Epidermal melanocyte (primary cell): ENCODE results near the gene SMAD2.
"Not testable (repeated sequence)": the region's sequence is repeated elsewhere in the genome, so short reads cannot be mapped to it uniquely, and the experiment has no call there.

Source experiments
- DNase-seq: peaks from one replicate; pipeline ENCODE4 v3.0.0; 2011; ENCODE audit warnings: low spot score; ENCODE audit not compliant: insufficient read length

SMAD2 gene

GRCh38 chr18:47794725-47795433 lies 135.6 kb downstream of the SMAD2 start:
- DNase-seq: no peak

- no peak for DNase-seq
Measured at GRCh38 chr18:47793609-47794008, 136.8 kb downstream of the SMAD2 start.

DNA sequence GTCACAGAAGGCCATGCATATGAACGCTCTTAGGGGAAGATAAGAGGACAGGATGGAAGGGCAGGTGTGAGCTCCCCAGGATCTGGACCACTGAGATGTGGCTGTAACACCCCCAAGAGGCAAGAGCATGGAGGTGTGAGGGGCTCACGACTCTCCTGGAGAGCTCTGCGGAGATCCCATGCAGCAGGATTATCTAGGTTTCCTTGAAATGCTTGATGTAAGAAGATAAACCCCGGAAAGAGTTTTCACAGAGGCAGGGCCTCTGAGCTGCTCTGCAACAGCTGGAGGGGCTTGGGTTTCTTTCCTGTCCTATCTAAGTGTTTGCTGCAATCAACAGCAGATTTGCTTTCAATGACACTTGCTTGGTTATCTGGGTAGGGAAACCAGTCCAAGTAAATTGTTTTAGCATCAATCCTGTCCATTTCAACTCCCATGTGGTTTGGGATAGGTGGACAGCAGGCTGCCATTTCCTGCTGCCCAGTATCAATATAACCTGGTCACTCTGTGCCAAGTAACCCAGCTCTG lies 138.9 kb downstream of the SMAD2 start:
- no peak for DNase-seq

- no peak for DNase-seq
Measured at GRCh38 chr18:47790036-47790435, 140.4 kb downstream of the SMAD2 start.

DNA sequence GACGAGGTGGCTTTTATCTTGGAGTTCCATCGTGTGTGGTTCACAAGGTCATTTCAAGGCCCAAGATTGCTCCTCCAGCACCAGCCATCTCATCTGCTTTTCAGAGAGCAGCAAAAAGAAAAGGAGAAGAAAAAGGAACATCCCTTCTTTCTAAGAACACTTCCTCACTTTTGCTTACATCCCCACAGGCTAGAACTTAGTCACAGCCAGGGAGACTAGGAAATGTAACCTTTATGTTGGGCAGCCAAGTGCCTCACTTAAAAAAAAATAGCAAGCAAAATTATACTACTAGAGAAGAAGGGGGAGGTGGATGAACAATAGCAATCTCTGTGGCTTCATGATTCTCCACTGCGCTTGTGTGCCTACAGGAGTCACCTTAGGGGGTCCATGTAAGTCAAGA lies 141.8 kb downstream of the SMAD2 start:
- no peak for DNase-seq

DNA sequence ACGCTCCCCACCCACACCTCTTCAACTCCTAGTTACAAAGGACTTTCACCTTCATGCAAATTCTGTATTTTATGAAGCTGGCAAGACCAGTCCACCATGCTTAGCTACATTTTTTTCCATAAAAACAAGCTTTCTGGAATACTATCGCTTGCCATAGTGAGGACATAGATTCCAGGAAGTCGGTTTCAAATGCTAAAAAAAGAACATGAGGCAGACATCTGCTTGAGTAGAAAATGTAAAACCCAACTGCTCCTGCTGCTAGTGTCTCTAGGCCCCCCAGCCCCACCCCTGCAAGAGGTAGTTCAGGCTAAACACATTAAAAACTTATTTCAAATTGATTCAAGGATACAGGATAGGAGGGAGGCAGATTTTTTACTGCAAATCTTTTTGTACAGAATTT lies 148.9 kb downstream of the SMAD2 start:
- no peak for DNase-seq

DNA sequence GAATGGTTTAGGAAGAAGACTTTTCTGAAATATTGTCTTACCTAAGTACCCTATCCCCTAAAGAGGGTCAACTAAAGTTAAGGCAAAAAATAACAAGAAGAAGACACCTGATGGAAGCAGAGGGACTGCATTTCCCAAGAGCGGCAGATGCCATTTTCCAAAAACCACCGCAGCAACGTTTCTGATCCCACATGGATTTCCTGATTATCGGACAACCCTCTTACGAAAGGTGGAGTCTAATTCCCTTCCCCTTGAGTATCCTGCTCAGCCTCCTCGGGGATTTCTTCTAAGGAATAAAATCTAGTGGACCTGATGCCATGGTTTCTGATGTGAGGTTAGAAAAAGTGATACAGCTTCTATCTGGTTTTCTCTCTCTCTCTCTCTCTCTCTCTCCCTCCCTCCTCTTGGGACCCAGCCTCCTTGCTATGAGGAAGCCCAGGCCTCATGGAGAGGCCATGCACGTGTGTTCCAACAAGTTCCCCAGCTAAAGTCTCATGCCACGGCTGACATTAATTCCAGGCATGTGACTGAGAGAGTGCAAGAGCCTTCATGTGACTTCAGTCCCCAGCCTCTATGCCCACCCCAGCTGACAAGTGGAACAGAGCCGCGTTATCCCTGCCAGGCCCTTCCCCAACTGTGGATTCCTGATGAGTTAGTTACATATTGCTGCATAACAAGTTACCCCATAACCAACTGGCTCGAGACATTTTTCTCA lies 150.3 kb downstream of the SMAD2 start:
- DNase-seq: no peak

- no peak for DNase-seq
Measured at GRCh38 chr18:47779381-47779780, 151.1 kb downstream of the SMAD2 start.

GRCh38 chr18:47777626-47778025 lies 152.8 kb downstream of the SMAD2 start:
- DNase-seq: no peak

DNA sequence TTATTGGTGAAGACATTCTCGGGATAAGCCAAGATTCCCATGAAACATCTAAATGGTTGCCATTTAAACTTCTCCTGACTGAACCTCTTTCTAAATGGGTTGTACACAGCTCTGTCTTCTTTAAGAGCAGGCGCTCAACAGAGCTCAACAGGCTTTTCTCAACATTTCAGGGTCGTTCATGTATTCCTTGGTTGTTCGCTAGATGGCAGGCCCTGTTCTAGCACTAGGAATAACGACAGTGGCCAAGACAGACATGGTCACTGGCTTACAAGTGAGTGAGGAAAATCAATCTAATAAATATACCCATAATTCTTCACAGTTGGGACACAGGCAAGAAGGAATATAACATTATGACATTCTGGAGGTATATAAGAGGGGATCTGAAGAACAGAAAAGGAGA lies 154.5 kb downstream of the SMAD2 start:
- no peak for DNase-seq

DNA sequence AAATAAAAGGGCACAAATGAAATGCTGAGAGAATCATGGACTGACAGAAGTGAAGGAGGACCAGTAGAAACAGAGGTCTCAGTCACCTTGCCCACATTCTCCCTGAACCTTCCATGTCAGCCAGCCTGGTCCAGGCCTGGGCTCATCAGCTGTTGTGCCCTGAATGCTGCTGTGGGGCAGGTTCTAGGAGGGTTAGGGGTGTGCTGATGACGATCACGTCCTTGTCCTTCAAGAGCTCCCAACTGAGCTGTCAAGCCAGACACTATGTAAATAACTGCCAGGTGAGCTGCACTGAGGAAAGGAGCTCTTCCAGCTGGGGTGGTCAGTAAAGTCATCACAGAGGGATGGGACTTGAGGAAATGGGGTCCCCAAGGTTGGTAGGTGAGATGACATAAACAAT lies 156.5 kb downstream of the SMAD2 start:
- DNase-seq: no peak

DNA sequence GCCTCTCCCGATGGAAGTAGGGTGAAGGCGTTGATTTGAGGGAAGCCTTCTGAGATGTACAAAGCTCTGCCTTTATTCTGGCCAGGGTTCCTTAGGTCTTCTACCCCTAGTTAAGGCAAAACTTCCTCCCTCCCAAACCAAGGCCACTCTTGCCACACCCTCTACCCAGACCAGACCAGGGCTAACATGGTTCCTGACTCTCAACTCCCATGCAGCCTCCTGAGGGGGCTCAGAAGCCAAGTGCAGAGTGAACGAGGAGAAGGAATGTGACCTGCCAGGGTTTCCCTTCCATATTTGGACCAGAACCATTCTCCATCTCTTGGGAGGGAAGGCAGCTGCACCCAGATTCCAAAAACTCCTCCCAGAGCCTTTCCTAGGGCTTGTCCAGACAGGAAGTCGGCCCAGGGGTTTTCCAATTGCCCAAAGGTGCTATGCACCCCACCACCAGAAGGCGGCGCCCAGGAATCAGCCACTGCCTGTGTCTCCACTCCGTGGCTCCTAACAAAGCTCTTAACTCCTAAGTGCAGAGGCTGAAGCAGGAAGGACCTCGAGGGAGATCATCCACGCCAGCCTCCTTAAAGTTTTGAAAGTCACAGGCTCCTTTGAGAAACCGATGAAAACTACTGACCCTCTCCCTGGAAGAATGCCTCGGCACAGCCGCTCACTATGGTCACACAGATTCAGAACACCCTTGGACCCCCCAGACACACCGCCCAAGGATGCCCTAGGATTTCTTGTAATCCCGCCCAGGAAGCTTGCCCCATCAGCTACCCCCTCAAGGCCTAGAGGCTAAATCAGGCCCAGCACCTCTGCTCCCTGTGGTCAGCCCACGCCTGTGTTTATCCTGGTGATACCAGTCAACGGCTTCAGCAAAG lies 157.8 kb downstream of the SMAD2 start:
- DNase-seq: peak; percentile 33

- DNase-seq: no peak
Measured at GRCh38 chr18:47771922-47772321, 158.5 kb downstream of the SMAD2 start.

DNA sequence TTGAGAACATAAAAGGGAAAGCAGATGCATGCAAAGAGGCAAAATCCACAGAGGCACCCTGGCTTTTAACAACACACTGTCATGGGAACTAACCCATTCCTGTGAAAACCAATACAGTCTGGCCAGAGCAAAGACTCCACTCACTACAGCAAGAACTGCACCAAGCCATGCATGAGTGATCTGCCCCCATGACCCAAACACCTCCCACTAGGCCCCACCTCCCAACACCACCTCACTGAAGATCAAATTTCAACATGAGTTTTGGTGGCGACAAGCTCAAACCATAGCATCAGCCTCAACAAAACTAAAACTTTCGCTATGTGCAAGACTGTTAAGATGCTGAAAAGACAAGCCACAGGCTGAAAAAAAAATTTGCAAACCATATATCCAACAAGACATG lies 162.8 kb downstream of the SMAD2 start:
- no peak for DNase-seq

DNA sequence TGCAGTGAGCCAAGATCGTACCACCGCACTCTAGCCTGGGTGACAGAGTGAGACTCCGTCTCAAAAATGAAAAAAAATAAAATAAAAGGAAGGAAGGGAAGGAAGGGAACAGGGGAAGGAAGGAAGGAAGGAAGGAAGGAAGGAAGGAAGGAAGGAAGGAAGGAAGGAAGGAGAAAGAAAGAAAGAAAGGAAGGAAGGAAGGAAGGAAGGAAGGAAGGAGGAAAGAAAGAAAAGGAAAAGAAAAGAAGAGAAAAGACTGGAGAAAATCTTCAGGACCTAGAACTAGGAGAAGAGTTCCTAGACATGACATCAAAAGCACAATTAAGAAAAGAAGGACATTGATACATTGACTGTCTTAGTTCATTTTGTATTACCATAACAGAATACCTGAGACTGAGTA lies 163.3 kb downstream of the SMAD2 start:
- DNase-seq: not testable (repeated sequence)
